H1 (cell line): Measurements from ENCODE around the gene THADA.

ENCODE experiments used
- BRCA1 ChIP-seq: IDR thresholded peaks from 2 replicates; pipeline ENCODE4 v1.6.1; 2012; ENCODE audit warnings: low read depth, low read length, improper control_type of control experiment
- CTCF ChIP-seq, 3 experiments: IDR thresholded peaks; 1 replicate in 2 of 3; 2 replicates in 1 of 3; pipeline versions ENCODE4 v1.5.1 to v1.6.1; 2011; ENCODE audit warnings: low read length in 3 of 3, mild to moderate bottlenecking in 3 of 3, inconsistent platforms in 2 of 3, low read depth in 1 of 3, moderate library complexity in 1 of 3; ENCODE audit not compliant: insufficient read depth in 1 of 3; ENCODE audit errors: control extremely low read depth in 1 of 3
- EP300 ChIP-seq, 2 experiments: IDR thresholded peaks; 1 replicate in 1 of 2; 2 replicates in 1 of 2; pipeline ENCODE4 v1.6.1; 2011 to 2012; ENCODE audit warnings: low read depth in 2 of 2, low read length in 2 of 2, mild to moderate bottlenecking in 2 of 2, borderline replicate concordance in 1 of 2, inconsistent platforms in 1 of 2, moderate library complexity in 1 of 2
- EZH2 ChIP-seq: fragments of 200-600 bp; sonication (generic); IDR thresholded peaks from 2 replicates; pipeline ENCODE4 v1.7.1; 2012; ENCODE audit warnings: low read depth, mild to moderate bottlenecking, moderate library complexity, low read length, inconsistent platforms; ENCODE audit not compliant: severe bottlenecking
- PHF8 ChIP-seq: fragments of 200-600 bp; sonication (generic); conservative IDR thresholded peaks from 2 replicates; pipeline ENCODE4 v1.7.1; 2012; ENCODE audit warnings: low read depth, mild to moderate bottlenecking, inconsistent platforms, low read length, moderate library complexity
- POLR2A ChIP-seq, 2 experiments: IDR thresholded peaks; 1 replicate in 1 of 2; 2 replicates in 1 of 2; pipeline ENCODE4 v1.6.1; 2011; ENCODE audit warnings: low read depth in 2 of 2, low read length in 2 of 2, mild to moderate bottlenecking in 2 of 2; ENCODE audit errors: control extremely low read depth in 1 of 2
- POLR2AphosphoS5 ChIP-seq: IDR thresholded peaks from 2 replicates; pipeline ENCODE4 v1.6.1; 2011; ENCODE audit warnings: low read depth, low read length
- RAD21 ChIP-seq, 2 experiments: IDR thresholded peaks in 1 of 2; conservative IDR thresholded peaks in 1 of 2; 2 replicates each; pipeline ENCODE4 v1.6.1; 2011; ENCODE audit warnings: low read depth in 2 of 2, low read length in 2 of 2, improper control_type of control experiment in 1 of 2, inconsistent platforms in 1 of 2, mild to moderate bottlenecking in 1 of 2, moderate library complexity in 1 of 2
- RFX5 ChIP-seq: IDR thresholded peaks from 2 replicates; pipeline ENCODE4 v1.6.1; 2011; ENCODE audit warnings: low read depth, low read length, improper control_type of control experiment, borderline replicate concordance
- SP1 ChIP-seq: IDR thresholded peaks from 2 replicates; pipeline ENCODE4 v1.6.1; 2011; ENCODE audit warnings: low read depth, low read length
- TAF1 ChIP-seq: IDR thresholded peaks from 2 replicates; pipeline ENCODE4 v1.6.1; 2011; ENCODE audit warnings: mild to moderate bottlenecking, low read depth, low read length

- TF ChIP-seq TAF1: no peak
- no peak for TF ChIP-seq EP300 (IDR thresholded peaks at IDR 0.05; ENCODE audit: borderline replicate concordance in 1 of 2, low read depth in 2 of 2, low read length in 2 of 2)
- TF ChIP-seq POLR2A (IDR thresholded peaks at IDR 0.05; ENCODE audit: control extremely low read depth in 1 of 2, low read depth in 2 of 2, low read length in 2 of 2): no peak
- no peak for TF ChIP-seq CTCF (IDR thresholded peaks at IDR 0.05; ENCODE audit: control extremely low read depth in 1 of 3, insufficient read depth in 1 of 3, low read depth in 1 of 3, low read length in 3 of 3)
- no peak for TF ChIP-seq PHF8
- TF ChIP-seq EZH2: no peak
- TF ChIP-seq RFX5: no peak
- TF ChIP-seq BRCA1: no peak
- TF ChIP-seq POLR2AphosphoS5: no peak
- no peak for TF ChIP-seq SP1
- no peak for TF ChIP-seq RAD21 (IDR thresholded peaks at IDR 0.05 in 1 of 2, conservative IDR thresholded peaks at IDR 0.05 in 1 of 2; ENCODE audit: low read depth in 2 of 2, low read length in 2 of 2)
These were observed 329.1 kb downstream of the THADA start for GRCh38 chr2:43266711-43267111.
